ENCODE data around the gene STUM.
A peak's percentile ranks its signal among the peaks of the same experiment; 100 is the strongest.
"Not testable (repeated sequence)": the region's sequence is repeated elsewhere in the genome, so short reads cannot be mapped to it uniquely, and the experiment has no call there.

The STUM gene

GRCh38 chr1:226548256-226549093 lies at the start of gene STUM:
TSS of gene STUM (plus strand) at chr1:226548764. CDS start at chr1:226548905, 141 bp downstream.
- DNase-seq, result peak; percentile 45

- DNase-seq, result not testable (repeated sequence)
Measured at GRCh38 chr1:226499699-226500098, 48.9 kb upstream of the STUM start.

GRCh38 chr1:226506021-226506420 lies 42.5 kb upstream of the STUM start:
- no peak for DNase-seq

- no peak for DNase-seq
Measured at GRCh38 chr1:226506921-226507320, 41.6 kb upstream of the STUM start.

- peak; percentile 7 for DNase-seq
Measured at GRCh38 chr1:226510453-226510852, 38.1 kb upstream of the STUM start.

GRCh38 chr1:226511296-226511695 lies 37.3 kb upstream of the STUM start:
- DNase-seq, result no peak

- DNase-seq, result no peak
Measured at GRCh38 chr1:226512076-226512728, 36.4 kb upstream of the STUM start.

- DNase-seq, result no peak
Measured at GRCh38 chr1:226518375-226518774, 30.2 kb upstream of the STUM start.

GRCh38 chr1:226519135-226519534 lies 29.4 kb upstream of the STUM start:
- DNase-seq, result no peak

GRCh38 chr1:226519716-226520598 lies 28.6 kb upstream of the STUM start:
- DNase-seq, result no peak

- DNase-seq, result no peak
Measured at GRCh38 chr1:226520640-226521355, 27.8 kb upstream of the STUM start.

- DNase-seq, result no peak
Measured at GRCh38 chr1:226523646-226524406, 24.7 kb upstream of the STUM start.

- DNase-seq, result no peak
Measured at GRCh38 chr1:226524547-226524946, 24.0 kb upstream of the STUM start.

GRCh38 chr1:226525750-226526149 lies 22.8 kb upstream of the STUM start:
- DNase-seq, result no peak

- no peak for DNase-seq
Measured at GRCh38 chr1:226526801-226527595, 21.6 kb upstream of the STUM start.

- DNase-seq, result no peak
Measured at GRCh38 chr1:226529891-226530290, 18.7 kb upstream of the STUM start.

GRCh38 chr1:226530591-226530990 lies 18.0 kb upstream of the STUM start:
- DNase-seq, result no peak

GRCh38 chr1:226531360-226532093 lies 17.0 kb upstream of the STUM start:
- DNase-seq, result no peak

- DNase-seq, result no peak
Measured at GRCh38 chr1:226532553-226532952, 16.0 kb upstream of the STUM start.

- DNase-seq, result no peak
Measured at GRCh38 chr1:226533220-226533619, 15.3 kb upstream of the STUM start.

Measured in hematopoietic multipotent progenitor cell treated with erythropoietin and hydrocortisone succinate and interleukin-3 and kit ligand, for 6 days (in vitro differentiated cells).